SK-N-SH treated with all-trans-retinoic acid at 6 μM for 48 hours (cell line): ENCODE measurements around the gene DPP7.
"Not testable (repeated sequence)": the region's sequence is repeated elsewhere in the genome, so short reads cannot be mapped to it uniquely, and the experiment has no call there.

ENCODE experiments used
- ATAC-seq: fragments of 200-7000 bp; cut with Tn5 transposase; 3 replicates; pipeline ENCODE4 v1.9.1; 2020; ENCODE audit warnings: mild to moderate bottlenecking, moderate library complexity
- BACH2 ChIP-seq: fragments of 250-450 bp; sonication (Bioruptor Pico); IDR thresholded peaks from 2 replicates; pipeline ENCODE4 v1.9.0; 2021; ENCODE audit warnings: mild to moderate bottlenecking, borderline replicate concordance
- CREB5 ChIP-seq: fragments of 250-450 bp; sonication (Bioruptor Pico); IDR thresholded peaks from 2 replicates; pipeline ENCODE4 v1.5.1; 2020; ENCODE audit warnings: low read depth, mild to moderate bottlenecking, moderate library complexity
- CSDC2 ChIP-seq: fragments of 250-450 bp; sonication (Bioruptor Pico); IDR thresholded peaks from 2 replicates; pipeline ENCODE4 v1.5.0; 2020; ENCODE audit warnings: mild to moderate bottlenecking, moderate library complexity
- ESRRG ChIP-seq: fragments of 250-450 bp; sonication (Bioruptor Pico); IDR thresholded peaks from 2 replicates; pipeline ENCODE4 v1.6.1; 2021; ENCODE audit warnings: mild to moderate bottlenecking
- GLIS3 ChIP-seq: fragments of 250-450 bp; sonication (Bioruptor Pico); IDR thresholded peaks from 2 replicates; pipeline ENCODE4 v1.5.0; 2020; ENCODE audit warnings: mild to moderate bottlenecking, moderate library complexity
- ISL1 ChIP-seq: fragments of 250-450 bp; sonication (Bioruptor Pico); IDR thresholded peaks from 2 replicates; pipeline ENCODE4 v2.1.2; 2022; ENCODE audit warnings: mild to moderate bottlenecking, moderate library complexity
- PATZ1 ChIP-seq: fragments of 250-450 bp; sonication (Bioruptor Pico); IDR thresholded peaks from 2 replicates; pipeline ENCODE4 v1.8.0; 2020; ENCODE audit warnings: mild to moderate bottlenecking, moderate library complexity, borderline replicate concordance
- SNAI2 ChIP-seq: fragments of 250-450 bp; sonication (Bioruptor Pico); IDR thresholded peaks from 2 replicates; pipeline ENCODE4 v1.5.0; 2020; ENCODE audit warnings: mild to moderate bottlenecking, moderate library complexity
- TSHZ2 ChIP-seq: fragments of 250-450 bp; sonication (Bioruptor Pico); IDR thresholded peaks from 2 replicates; pipeline ENCODE4 v1.5.0; 2020; ENCODE audit warnings: mild to moderate bottlenecking, moderate library complexity
- ZC3H10 ChIP-seq: fragments of 250-450 bp; sonication (Bioruptor Pico); IDR thresholded peaks from 2 replicates; pipeline ENCODE4 v1.5.1; 2021; ENCODE audit warnings: mild to moderate bottlenecking, moderate library complexity
- ZNF565 ChIP-seq: fragments of 450-650 bp; formaldehyde crosslinking; conservative IDR thresholded peaks from 2 replicates; pipeline ENCODE4 v1.5.0; 2020; ENCODE audit warnings: low read depth, mild to moderate bottlenecking, moderate library complexity
- ZNF8 ChIP-seq: fragments of 450-650 bp; formaldehyde crosslinking; IDR thresholded peaks from 2 replicates; pipeline ENCODE4 v1.5.0; 2020; ENCODE audit warnings: mild to moderate bottlenecking, moderate library complexity

Gene DPP7

GRCh38 chr9:137063311-137064026, 51.1 kb downstream of the DPP7 start:
- TF ChIP-seq ZNF8 (CRISPR knock-in tag) (no peak), PATZ1 (CRISPR knock-in tag) (no peak), ISL1 (no peak), ESRRG (no peak), TSHZ2 (CRISPR knock-in tag) (no peak), SNAI2 (CRISPR knock-in tag) (no peak), ZNF565 (CRISPR knock-in tag) (no peak), ZC3H10 (no peak), CSDC2 (CRISPR knock-in tag) (no peak), CREB5 (CRISPR knock-in tag) (no peak), BACH2 (no peak)
- ATAC-seq: no peak; the same call in 2 of the 3 replicates

GRCh38 chr9:137062798-137063197, 51.7 kb downstream of the DPP7 start:
- not testable (repeated sequence) for ATAC-seq

GRCh38 chr9:137062384-137062783, 52.1 kb downstream of the DPP7 start:
- TF ChIP-seq GLIS3 (CRISPR knock-in tag) (no peak), CREB5 (CRISPR knock-in tag) (no peak)
- TF ChIP-seq, all 23 proteins: peak for 0
- ATAC-seq: no peak
